GM12864 (cell line): ENCODE measurements around the gene POLA2.

Experiments used
- DNase-seq: peaks from one replicate; pipeline ENCODE4 v3.0.0-alpha.2; 2011; ENCODE audit warnings: low read depth
- H3K4me3 ChIP-seq: 2 replicates; pipeline ENCODE4 v1.5.1; 2011; ENCODE audit warnings: mild to moderate bottlenecking, low read depth, low read length, control low read depth
- CTCF ChIP-seq: IDR thresholded peaks from 2 replicates; pipeline ENCODE4 v1.5.1; 2011; ENCODE audit warnings: low read depth, mild to moderate bottlenecking, moderate library complexity, low read length, control low read depth, inconsistent platforms; ENCODE audit errors: missing control alignments

POLA2 gene

GRCh38 chr11:65301491-65302329, 39.9 kb downstream of the POLA2 start:
- no peak for TF ChIP-seq CTCF
- no peak for DNase-seq
- H3K4me3 ChIP-seq, result no peak overlapping the region

GRCh38 chr11:65303555-65303954, 41.8 kb downstream of the POLA2 start:
- no peak overlapping the region for H3K4me3 ChIP-seq
- DNase-seq, result no peak
- TF ChIP-seq CTCF, result no peak

GRCh38 chr11:65304110-65304509, 42.3 kb downstream of the POLA2 start:
- DNase-seq, result no peak
- no peak for TF ChIP-seq CTCF
- H3K4me3 ChIP-seq, result no peak overlapping the region

- no peak overlapping the region for H3K4me3 ChIP-seq
- no peak for DNase-seq
- no peak for TF ChIP-seq CTCF
Measured at GRCh38 chr11:65304613-65305012, 42.9 kb downstream of the POLA2 start.

GRCh38 chr11:65305501-65306268, 43.9 kb downstream of the POLA2 start:
- TF ChIP-seq CTCF, result no peak
- no peak for DNase-seq
- no peak overlapping the region for H3K4me3 ChIP-seq

GRCh38 chr11:65307298-65308229, 45.8 kb downstream of the POLA2 start:
- no peak overlapping the region for H3K4me3 ChIP-seq
- DNase-seq, result no peak
- no peak for TF ChIP-seq CTCF
